ENCODE data around the gene ZNF581.

- TF ChIP-seq ZNF670 (tag by site-specific recombination; IDR thresholded peaks at IDR 0.05; ENCODE audit: low read depth) (no peak), GLI2 (tag by site-specific recombination; IDR thresholded peaks at IDR 0.05; ENCODE audit: borderline replicate concordance, low read depth) (no peak), ZNF23 (tag by site-specific recombination; IDR thresholded peaks at IDR 0.05; ENCODE audit: borderline replicate concordance) (no peak), SALL2 (tag by site-specific recombination; IDR thresholded peaks at IDR 0.05; ENCODE audit: borderline replicate concordance) (no peak)
Observed at GRCh38 chr19:55694656-55695491, 51.4 kb downstream of the ZNF581 start.
